H9 (cell line): ENCODE data around the gene PLEKHA1. TPM values are rescaled to one million over a fixed set of nuclear protein-coding genes. Genes with fewer than 3 reads are reported as not detected.

Experiments
- DNase-seq: peaks from one replicate; pipeline ENCODE4 v3.0.0-alpha.2; 2017
- H2AFZ ChIP-seq: one replicate; pipeline ENCODE4 v1.6.1; 2013; ENCODE audit warnings: mild to moderate bottlenecking, low read length, control low read depth, moderate library complexity
- H2AK5ac ChIP-seq: 2 replicates; pipeline ENCODE4 v1.6.1; 2013; ENCODE audit warnings: low read length, control low read depth, mixed read lengths; ENCODE audit not compliant: insufficient read length
- H2BK120ac ChIP-seq: one replicate; pipeline ENCODE4 v1.6.1; 2013; ENCODE audit warnings: low read depth, mild to moderate bottlenecking, low read length, control low read depth, inconsistent platforms; ENCODE audit not compliant: poor library complexity, severe bottlenecking
- H2BK12ac ChIP-seq: 2 replicates; pipeline ENCODE4 v1.6.1; 2013; ENCODE audit warnings: low read length, control low read depth, mixed read lengths, low read depth; ENCODE audit not compliant: insufficient read length
- H2BK15ac ChIP-seq: 2 replicates; pipeline ENCODE4 v1.6.1; 2013; ENCODE audit warnings: low read depth, low read length, control low read depth
- H2BK20ac ChIP-seq: one replicate; pipeline ENCODE4 v1.6.1; 2013; ENCODE audit warnings: low read depth, mild to moderate bottlenecking, low read length, control low read depth, inconsistent platforms; ENCODE audit not compliant: poor library complexity, severe bottlenecking
- H2BK5ac ChIP-seq: 2 replicates; pipeline ENCODE4 v1.6.1; 2013; ENCODE audit warnings: low read length, control low read depth, mixed read lengths; ENCODE audit not compliant: insufficient read length
- H3K14ac ChIP-seq: 2 replicates; pipeline ENCODE4 v1.6.1; 2013; ENCODE audit warnings: low read length, control low read depth; ENCODE audit not compliant: insufficient read depth
- H3K18ac ChIP-seq: 2 replicates; pipeline ENCODE4 v1.6.1; 2013; ENCODE audit warnings: low read depth, mild to moderate bottlenecking, mixed read lengths, low read length, control low read depth; ENCODE audit not compliant: insufficient read length
- H3K23ac ChIP-seq: 2 replicates; pipeline ENCODE4 v1.6.1; 2013; ENCODE audit warnings: low read length, control low read depth, mixed read lengths, low read depth; ENCODE audit not compliant: insufficient read length
- H3K23me2 ChIP-seq: 2 replicates; pipeline ENCODE4 v1.6.1; 2013; ENCODE audit warnings: low read depth, mild to moderate bottlenecking, mixed read lengths, low read length, control low read depth; ENCODE audit not compliant: insufficient read length, poor library complexity, severe bottlenecking
- H3K27ac ChIP-seq: 2 replicates; pipeline ENCODE4 v1.5.1; 2013; ENCODE audit warnings: low read length, control low read depth, mixed read lengths, low read depth; ENCODE audit not compliant: insufficient read length
- H3K27me3 ChIP-seq: 2 replicates; pipeline ENCODE4 v1.6.1; 2013; ENCODE audit warnings: low read length, control low read depth, inconsistent platforms; ENCODE audit not compliant: insufficient read depth
- H3K4ac ChIP-seq: 2 replicates; pipeline ENCODE4 v1.6.1; 2013; ENCODE audit warnings: low read depth, mild to moderate bottlenecking, control low read depth, inconsistent platforms, low read length, moderate library complexity
- H3K4me1 ChIP-seq: 2 replicates; pipeline ENCODE4 v1.6.1; 2013; ENCODE audit warnings: low read length, control low read depth, inconsistent platforms; ENCODE audit not compliant: insufficient read depth
- H3K4me2 ChIP-seq: 2 replicates; pipeline ENCODE4 v1.6.1; 2013; ENCODE audit warnings: low read length, control low read depth, mixed read lengths; ENCODE audit not compliant: insufficient read length, insufficient read depth
- H3K56ac ChIP-seq: 2 replicates; pipeline ENCODE4 v1.6.1; 2013; ENCODE audit warnings: low read depth, mild to moderate bottlenecking, mixed read lengths, low read length, control low read depth; ENCODE audit not compliant: insufficient read length
- H3K79me1 ChIP-seq: 2 replicates; pipeline ENCODE4 v1.6.1; 2013; ENCODE audit warnings: low read depth, mild to moderate bottlenecking, moderate library complexity, low read length, control low read depth, inconsistent platforms; ENCODE audit not compliant: insufficient read depth, poor library complexity, severe bottlenecking
- H3K79me2 ChIP-seq: 2 replicates; pipeline ENCODE4 v1.6.1; 2013; ENCODE audit warnings: low read length, control low read depth, inconsistent platforms; ENCODE audit not compliant: insufficient read depth
- H3K9ac ChIP-seq: 2 replicates; pipeline ENCODE4 v1.6.1; 2013; ENCODE audit warnings: low read length, control low read depth, mixed read lengths; ENCODE audit not compliant: insufficient read length; ENCODE audit errors: extremely low read depth
- H3K9me3 ChIP-seq: one replicate; pipeline ENCODE4 v1.6.1; 2013; ENCODE audit warnings: low read depth, low read length, inconsistent platforms; ENCODE audit not compliant: control insufficient read depth
- H3T11ph ChIP-seq: one replicate; pipeline ENCODE4 v1.6.1; 2013; ENCODE audit warnings: mild to moderate bottlenecking, low read length, control low read depth, inconsistent platforms
- H4K20me1 ChIP-seq: one replicate; pipeline ENCODE4 v1.6.1; 2013; ENCODE audit not compliant: control insufficient read depth, insufficient read length, insufficient read depth
- H4K5ac ChIP-seq: 2 replicates; pipeline ENCODE4 v1.6.1; 2013; ENCODE audit warnings: low read depth, mild to moderate bottlenecking, mixed read lengths, low read length, control low read depth; ENCODE audit not compliant: insufficient read length
- H4K8ac ChIP-seq: replicated peaks from 2 replicates; pipeline ENCODE4 v1.6.1; 2013; ENCODE audit warnings: low read length, control low read depth, mixed read lengths, low read depth; ENCODE audit not compliant: insufficient read length
- H4K91ac ChIP-seq: 2 replicates; pipeline ENCODE4 v1.6.1; 2013; ENCODE audit warnings: low read depth, mild to moderate bottlenecking, moderate library complexity, mixed read lengths, low read length, control low read depth; ENCODE audit not compliant: insufficient read length
- H3K27ac Mint-ChIP-seq, 3 experiments: 2 replicates in 2 of 3; 3 replicates in 1 of 3; pipeline ENCODE4 v1.8.0; 2020 to 2021; ENCODE audit warnings: mixed read lengths in 3 of 3, mild to moderate bottlenecking in 1 of 3, moderate library complexity in 1 of 3
- H3K27me3 Mint-ChIP-seq: 2 replicates; pipeline ENCODE4 v1.8.0; 2021; ENCODE audit warnings: low read depth, mild to moderate bottlenecking, moderate library complexity, mixed read lengths
- H3K36me3 Mint-ChIP-seq, 3 experiments: 2 replicates in 2 of 3; 3 replicates in 1 of 3; pipeline ENCODE4 v1.8.0; 2020 to 2021; ENCODE audit warnings: low read depth in 3 of 3, mixed read lengths in 3 of 3; ENCODE audit not compliant: insufficient read depth in 1 of 3
- H3K4me1 Mint-ChIP-seq, 2 experiments: 2 replicates each; pipeline ENCODE4 v1.8.0; 2020; ENCODE audit warnings: mixed read lengths in 2 of 2
- H3K4me3 Mint-ChIP-seq, 2 experiments: 2 replicates in 1 of 2; 3 replicates in 1 of 2; pipeline ENCODE4 v1.8.0; 2020 to 2021; ENCODE audit warnings: mild to moderate bottlenecking in 2 of 2, mixed read lengths in 2 of 2, moderate library complexity in 1 of 2
- H3K9me3 Mint-ChIP-seq, 2 experiments: 2 replicates in 1 of 2; 3 replicates in 1 of 2; pipeline ENCODE4 v1.8.0; 2020; ENCODE audit warnings: mild to moderate bottlenecking in 2 of 2, mixed read lengths in 2 of 2, moderate library complexity in 1 of 2
- WGBS: extraction: QIAGEN DNeasy Blood & Tissue Kit; methylation state at CpG from one replicate; pipeline ENCODE4 v1.1.7; 2013; ENCODE audit warnings: missing lambda C conversion rate, low lambda C conversion rate, mixed read lengths; ENCODE audit not compliant: insufficient read length; ENCODE audit errors: extremely low coverage; 5-methylcytosine and 5-hydroxymethylcytosine counted together
- total RNA-seq: library from RNA; stranded (reverse); gene quantifications from 2 replicates; pipeline ENCODE4 v1.2.1, GENCODE V29; 2021
- TF ChIP-seq, protein P1 (sequence below): fragments of 200-600 bp; sonication (generic); conservative IDR thresholded peaks from 3 replicates; pipeline ENCODE4 v1.8.0; 2021; ENCODE audit warnings: antibody characterized with exemption, mild to moderate bottlenecking

PLEKHA1 gene
- total RNA-seq, 1 experiment from 2014 or later: 32.7 TPM

DNA sequence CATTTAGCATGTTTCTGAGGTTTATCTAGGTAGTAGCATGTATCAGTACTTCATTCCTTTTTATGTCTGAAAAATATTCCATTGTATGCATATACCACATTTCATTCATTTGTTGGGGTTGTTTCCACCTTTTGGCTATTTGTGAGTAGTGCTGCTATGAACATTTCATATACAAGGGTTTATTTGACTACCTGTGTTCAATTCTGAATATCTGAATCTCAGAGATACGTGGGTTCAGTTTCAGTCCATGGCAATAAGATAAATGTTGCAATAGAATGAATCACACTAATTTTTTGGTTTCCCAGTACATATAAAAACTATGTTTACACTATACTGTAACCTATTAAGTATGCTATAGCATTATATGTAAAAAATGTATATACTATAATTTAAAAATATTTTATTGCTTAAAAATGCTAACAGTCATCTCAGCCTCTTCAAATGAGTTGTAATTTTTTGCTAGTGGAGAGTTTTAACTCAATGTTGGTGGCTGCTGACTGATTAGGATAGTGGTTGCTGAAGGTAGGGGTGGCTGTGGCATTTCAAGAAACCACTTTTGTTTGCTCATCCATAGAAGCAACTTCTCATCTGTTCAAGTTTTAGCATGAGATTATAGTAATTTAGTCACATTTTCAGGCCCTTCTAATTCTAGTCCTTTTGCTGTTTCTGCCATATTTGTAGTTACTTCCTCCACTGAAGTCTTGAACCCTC, 13.9 kb downstream of the PLEKHA1 start:
- Mint-ChIP-seq H3K4me1 (peaks cover 0 to 4% of the 10 kb centered on the region in 2 experiments; a peak in 1 of 4 replicates), H3K27me3 (no peaks in the 10 kb centered on the region), H3K9me3 (peaks cover 9 to 17% of the 10 kb centered on the region in 2 experiments), H3K4me3 (no peak overlapping the region), H3K36me3 (peaks cover 22 to 37% (median 27%) of the 10 kb centered on the region in 3 experiments), H3K27ac (no peak overlapping the region)
- no peaks in the 10 kb centered on the region; the same call in 1 of the 2 replicates for H3K27me3 ChIP-seq
- no peak overlapping the region for H4K91ac ChIP-seq
- H3K9ac ChIP-seq: no peak overlapping the region
- H3K79me1 ChIP-seq: peaks cover 6% of the 10 kb centered on the region
- no peak overlapping the region for H2BK15ac ChIP-seq
- H3K14ac ChIP-seq: no peak overlapping the region
- no peak overlapping the region for H4K5ac ChIP-seq
- no peak overlapping the region for H2BK5ac ChIP-seq
- no peak overlapping the region for H3K56ac ChIP-seq
- H3K23ac ChIP-seq: no peak overlapping the region
- H2AK5ac ChIP-seq: no peak overlapping the region
- H3K23me2 ChIP-seq: no peaks in the 10 kb centered on the region
- TF ChIP-seq, protein P1, sequence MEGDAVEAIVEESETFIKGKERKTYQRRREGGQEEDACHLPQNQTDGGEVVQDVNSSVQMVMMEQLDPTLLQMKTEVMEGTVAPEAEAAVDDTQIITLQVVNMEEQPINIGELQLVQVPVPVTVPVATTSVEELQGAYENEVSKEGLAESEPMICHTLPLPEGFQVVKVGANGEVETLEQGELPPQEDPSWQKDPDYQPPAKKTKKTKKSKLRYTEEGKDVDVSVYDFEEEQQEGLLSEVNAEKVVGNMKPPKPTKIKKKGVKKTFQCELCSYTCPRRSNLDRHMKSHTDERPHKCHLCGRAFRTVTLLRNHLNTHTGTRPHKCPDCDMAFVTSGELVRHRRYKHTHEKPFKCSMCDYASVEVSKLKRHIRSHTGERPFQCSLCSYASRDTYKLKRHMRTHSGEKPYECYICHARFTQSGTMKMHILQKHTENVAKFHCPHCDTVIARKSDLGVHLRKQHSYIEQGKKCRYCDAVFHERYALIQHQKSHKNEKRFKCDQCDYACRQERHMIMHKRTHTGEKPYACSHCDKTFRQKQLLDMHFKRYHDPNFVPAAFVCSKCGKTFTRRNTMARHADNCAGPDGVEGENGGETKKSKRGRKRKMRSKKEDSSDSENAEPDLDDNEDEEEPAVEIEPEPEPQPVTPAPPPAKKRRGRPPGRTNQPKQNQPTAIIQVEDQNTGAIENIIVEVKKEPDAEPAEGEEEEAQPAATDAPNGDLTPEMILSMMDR: no peak
- H2BK120ac ChIP-seq: no peak overlapping the region
- H4K8ac ChIP-seq: no peak overlapping the region
- H2BK12ac ChIP-seq: no peak overlapping the region
- no peak overlapping the region for H2BK20ac ChIP-seq
- no peak overlapping the region for H3K27ac ChIP-seq
- no peak for DNase-seq
- no peak overlapping the region for H3K4ac ChIP-seq
- no peak overlapping the region for H2AFZ ChIP-seq
- no peak overlapping the region for H3K18ac ChIP-seq
- H3K4me2 ChIP-seq: no peak overlapping the region
- H3K9me3 ChIP-seq: no peaks in the 10 kb centered on the region
- H4K20me1 ChIP-seq: no peaks in the 10 kb centered on the region
- peaks cover 3% of the 10 kb centered on the region; the same call in 1 of the 2 replicates for H3K79me2 ChIP-seq
- no peak overlapping the region for H3T11ph ChIP-seq
- no peaks in the 10 kb centered on the region for H3K4me1 ChIP-seq
- WGBS: no CpG with 5 or more reads among the region's 1 CpG
